Panc1 (cell line): ENCODE measurements around the gene WIF1. TPM values are rescaled to one million over a fixed set of nuclear protein-coding genes. Genes with fewer than 3 reads are reported as not detected.

Source experiments
- ATAC-seq: fragments of 200-7000 bp; cut with Tn5 transposase; 2 replicates; pipeline ENCODE4 v1.9.1; 2020; ENCODE audit warnings: mild to moderate bottlenecking, moderate library complexity
- BruUV-seq: library from RNA; stranded (reverse); fragments of 400-500 nt; replicated peaks from 2 replicates; lab custom pipeline; 2021; lab: Mats Ljungman, UMichigan
- CTCF ChIA-PET: fragments of 300-600 bp; sonication (Branson Sonifier 250); formaldehyde crosslinking; loops from one replicate; lab custom pipeline; 2022; ENCODE audit warnings: antibody characterized with exemption; lab: Charles Lee
- POLR2A ChIA-PET: fragments of 300-600 bp; sonication (Branson Sonifier 250); formaldehyde crosslinking; loops from one replicate; lab custom pipeline; 2022; ENCODE audit warnings: antibody characterized with exemption; lab: Charles Lee
- DNase-seq: peaks from one replicate; pipeline ENCODE4 v3.0.0-alpha.2; 2010; ENCODE audit warnings: low read depth, low spot score
- H3K27ac ChIP-seq: 2 replicates; pipeline ENCODE4 v1.5.1; 2011; ENCODE audit warnings: mild to moderate bottlenecking, low read length, inconsistent platforms
- H3K27me3 ChIP-seq: fragments of 200-500 bp; sonication (Bioruptor generic); 2 replicates; pipeline ENCODE4 v1.6.0; 2014; ENCODE audit warnings: low read length, inconsistent platforms; ENCODE audit not compliant: control insufficient read depth, insufficient read depth
- H3K36me3 ChIP-seq: fragments of 200-500 bp; sonication (Bioruptor generic); 2 replicates; pipeline ENCODE4 v1.5.1; 2014; ENCODE audit warnings: inconsistent platforms, mild to moderate bottlenecking, low read length, moderate library complexity; ENCODE audit not compliant: control insufficient read depth, insufficient read depth
- H3K4me1 ChIP-seq: 2 replicates; pipeline ENCODE4 v1.5.1; 2011; ENCODE audit warnings: inconsistent platforms, mild to moderate bottlenecking, low read length, moderate library complexity; ENCODE audit not compliant: control insufficient read depth, insufficient read depth
- H3K4me3 ChIP-seq, 2 experiments: 2 replicates each; pipeline ENCODE4 v1.5.1; 2011 to 2012; ENCODE audit warnings: low read depth in 2 of 2, low read length in 2 of 2, mild to moderate bottlenecking in 2 of 2, inconsistent platforms in 1 of 2, moderate library complexity in 1 of 2
- H3K9me3 ChIP-seq: fragments of 200-500 bp; sonication (Bioruptor generic); 2 replicates; pipeline ENCODE4 v1.5.1; 2014; ENCODE audit warnings: low read depth, mild to moderate bottlenecking, inconsistent platforms, low read length, moderate library complexity; ENCODE audit not compliant: control insufficient read depth, insufficient read depth
- CTCF ChIP-seq: fragments of 450-650 bp; IDR thresholded peaks from 2 replicates; pipeline ENCODE4 v1.5.1; 2017; ENCODE audit warnings: mild to moderate bottlenecking
- POLR2AphosphoS5 ChIP-seq: IDR thresholded peaks from 2 replicates; pipeline ENCODE4 v1.6.1; 2012; ENCODE audit warnings: mild to moderate bottlenecking, low read depth, low read length, moderate library complexity
- REST ChIP-seq, 2 experiments: IDR thresholded peaks; 2 replicates each; pipeline ENCODE4 v1.6.1; 2011 to 2012; ENCODE audit warnings: low read depth in 2 of 2, control low read depth in 1 of 2, low read length in 1 of 2, mild to moderate bottlenecking in 1 of 2, moderate library complexity in 1 of 2; ENCODE audit not compliant: insufficient read depth in 1 of 2
- SIN3A ChIP-seq: IDR thresholded peaks from 2 replicates; pipeline ENCODE4 v1.6.1; 2012; ENCODE audit warnings: low read depth, mild to moderate bottlenecking, low read length, moderate library complexity, borderline replicate concordance; ENCODE audit not compliant: insufficient read depth
- TCF7L2 ChIP-seq: IDR thresholded peaks from 2 replicates; pipeline ENCODE4 v1.6.1; 2011; ENCODE audit warnings: mild to moderate bottlenecking, low read depth, low read length, inconsistent platforms
- in situ Hi-C: cut with HindIII; loops from 2 replicates; pipeline ENCODE4 v1.10.0; 2016; ENCODE audit warnings: low sequenced_read_pairs, low pct_unique_long_range_greater_than_20kb
- intact Hi-C: fragments of 100-400 bp; cut with micrococcal nuclease; formaldehyde crosslinking; loops from one replicate; pipeline ENCODE4 v1.10.0; 2022; ENCODE audit not compliant: unreplicated experiment
- total RNA-seq: library from RNA; stranded (reverse); gene quantifications from one replicate; pipeline ENCODE4 v1.2.1, GENCODE V29; 2021; ENCODE audit not compliant: unreplicated experiment

WIF1 gene
- total RNA-seq, 1 experiment from 2014 or later, result not detected

GRCh38 chr12:65025136-65025535, 96.0 kb downstream of the WIF1 start:
- CTCF ChIA-PET, result no interaction called here
- Histone ChIP-seq H3K27me3 (peaks cover 20% of the 10 kb centered on the region), H3K36me3 (no peaks in the 10 kb centered on the region), H3K4me1 (no peaks in the 10 kb centered on the region), H3K4me3 (no peak overlapping the region), H3K9me3 (no peaks in the 10 kb centered on the region), H3K27ac (no peak overlapping the region)
- DNase-seq (no peak), ATAC-seq (no peak)
- BruUV-seq, result no TSS peak
- no peak for TF ChIP-seq SIN3A
- no peak for TF ChIP-seq TCF7L2
- no peak for TF ChIP-seq POLR2AphosphoS5
- no peak for TF ChIP-seq REST (IDR thresholded peaks at IDR 0.05; ENCODE audit: insufficient read depth in 1 of 2, low read depth in 2 of 2, low read length in 1 of 2)
- no peak for TF ChIP-seq CTCF
- in situ Hi-C loops (no loop called here), intact Hi-C loops (no loop called here)
- POLR2A ChIA-PET, result no interaction called here

- ChIA-PET CTCF (no interaction called here), POLR2A (no interaction called here)
- Histone ChIP-seq H3K27me3 (peaks cover 24% of the 10 kb centered on the region), H3K36me3 (no peaks in the 10 kb centered on the region), H3K4me3 (no peak overlapping the region), H3K27ac (no peak overlapping the region), H3K9me3 (no peaks in the 10 kb centered on the region), H3K4me1 (no peaks in the 10 kb centered on the region)
- no TSS peak for BruUV-seq
- ATAC-seq, result no peak
- in situ Hi-C loops (no loop called here), intact Hi-C loops (no loop called here)
- no peak for DNase-seq
- TF ChIP-seq TCF7L2, result no peak
- TF ChIP-seq REST (IDR thresholded peaks at IDR 0.05; ENCODE audit: insufficient read depth in 1 of 2, low read depth in 2 of 2, low read length in 1 of 2), result no peak
- no peak for TF ChIP-seq SIN3A
- no peak for TF ChIP-seq POLR2AphosphoS5
- TF ChIP-seq CTCF, result no peak
Measured at GRCh38 chr12:65023485-65023884, 97.6 kb downstream of the WIF1 start.
